ELF-1 (cell line): ENCODE results near the gene ATF7.
A peak's percentile ranks its signal among the peaks of the same experiment; 100 is the strongest.
"Not testable (repeated sequence)": the region's sequence is repeated elsewhere in the genome, so short reads cannot be mapped to it uniquely, and the experiment has no call there.

Experiments used
- DNase-seq: peaks from one replicate; pipeline ENCODE4 v3.0.0-alpha.2; 2016; ENCODE audit warnings: low read depth, low spot score

Gene ATF7

DNA sequence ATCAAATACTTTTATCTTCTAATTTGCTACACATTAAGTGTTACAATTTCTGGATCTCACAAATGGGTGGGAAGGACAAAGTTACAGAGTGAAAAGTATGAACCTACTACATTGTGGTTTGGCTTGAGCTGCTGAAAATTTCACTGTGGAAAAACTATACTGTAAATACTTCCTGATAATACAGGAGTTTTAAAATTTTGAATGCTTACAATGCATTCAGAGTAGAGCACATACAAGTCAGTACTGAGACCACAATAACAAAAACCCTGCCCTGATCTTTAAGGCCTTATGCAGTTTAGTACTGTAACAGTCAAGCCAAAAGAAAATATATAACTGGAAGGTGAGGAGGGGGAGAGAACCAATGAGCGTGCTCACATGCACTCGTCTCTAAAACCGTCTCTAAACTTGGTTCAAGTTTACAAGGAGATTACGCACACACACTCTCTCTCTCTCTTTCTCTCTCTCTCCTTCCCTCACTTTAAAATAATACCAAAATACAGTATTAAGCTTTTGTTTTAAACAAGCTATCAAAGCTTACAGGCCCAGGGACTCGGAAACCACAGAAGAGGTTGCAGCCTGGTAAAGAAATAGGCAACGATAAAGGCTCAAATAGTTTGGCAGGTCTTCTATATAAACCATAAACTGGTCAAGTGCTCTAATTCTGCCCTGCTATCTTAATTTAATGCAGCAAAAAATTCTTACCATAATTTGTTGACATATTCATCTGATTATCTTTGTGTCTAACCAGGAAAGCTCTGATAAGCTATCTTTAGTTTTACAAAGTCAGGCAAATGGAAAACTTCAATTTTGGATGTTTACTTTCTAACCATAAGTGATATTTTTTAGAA lies 58.0 kb downstream of the ATF7 start:
- no peak for DNase-seq

DNA sequence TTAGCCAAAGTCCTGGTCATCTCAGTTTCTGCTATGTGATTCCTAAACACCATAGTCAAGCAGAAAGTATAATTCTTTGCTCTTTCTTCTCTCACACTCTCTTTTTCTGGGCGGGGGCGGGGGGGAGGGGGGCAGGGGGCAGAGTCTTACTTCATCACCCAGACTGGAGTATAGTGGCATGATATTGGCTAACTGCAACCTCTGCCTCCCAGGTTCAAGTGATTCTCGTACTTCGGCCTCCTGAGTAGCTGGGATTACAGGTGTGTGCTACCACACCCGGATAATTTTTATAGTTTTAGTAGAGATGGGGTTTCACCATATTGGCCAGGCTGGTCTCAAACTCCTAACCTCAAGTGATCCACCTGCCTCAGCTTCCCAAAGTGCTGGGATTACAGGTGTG lies 60.8 kb downstream of the ATF7 start:
- not testable (repeated sequence) for DNase-seq

DNA sequence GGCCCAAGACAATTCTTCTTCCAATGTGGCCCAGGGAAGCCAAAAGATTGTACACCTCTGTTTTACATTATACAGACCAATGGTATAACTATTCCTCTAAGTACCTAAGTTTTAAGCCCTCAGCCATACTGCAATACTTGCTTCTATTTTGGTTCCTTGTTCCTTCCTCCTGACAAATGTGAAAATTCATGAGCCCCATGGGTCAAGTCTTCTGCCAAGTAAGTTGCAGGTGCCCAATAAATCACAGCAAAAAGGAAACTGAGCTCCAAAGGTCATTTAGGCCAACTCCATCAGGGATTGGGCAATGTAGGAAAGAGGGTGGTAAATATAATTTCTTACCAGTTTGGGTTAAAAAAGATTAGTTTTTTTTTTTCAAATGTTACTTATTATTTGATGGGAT lies 61.2 kb downstream of the ATF7 start:
- no peak for DNase-seq

DNA sequence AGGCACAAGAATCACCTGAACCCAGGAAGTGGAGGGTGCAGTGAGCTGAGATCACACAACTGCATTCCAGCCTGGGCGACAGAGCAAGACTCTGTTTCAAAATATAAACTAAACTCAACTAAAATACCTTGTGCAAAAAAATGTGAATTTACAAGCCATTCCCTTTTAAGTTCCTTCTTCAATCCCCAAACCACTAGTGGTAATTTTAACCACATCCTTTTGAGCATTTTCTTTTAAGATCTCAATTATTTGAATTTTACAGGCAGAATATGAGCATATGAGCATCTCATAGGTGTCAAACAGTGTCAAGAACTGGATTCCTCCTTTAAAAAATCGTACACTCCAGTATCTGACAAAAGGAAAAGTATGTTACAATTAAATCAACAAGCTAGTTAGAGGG lies 61.9 kb downstream of the ATF7 start:
- no peak for DNase-seq

DNA sequence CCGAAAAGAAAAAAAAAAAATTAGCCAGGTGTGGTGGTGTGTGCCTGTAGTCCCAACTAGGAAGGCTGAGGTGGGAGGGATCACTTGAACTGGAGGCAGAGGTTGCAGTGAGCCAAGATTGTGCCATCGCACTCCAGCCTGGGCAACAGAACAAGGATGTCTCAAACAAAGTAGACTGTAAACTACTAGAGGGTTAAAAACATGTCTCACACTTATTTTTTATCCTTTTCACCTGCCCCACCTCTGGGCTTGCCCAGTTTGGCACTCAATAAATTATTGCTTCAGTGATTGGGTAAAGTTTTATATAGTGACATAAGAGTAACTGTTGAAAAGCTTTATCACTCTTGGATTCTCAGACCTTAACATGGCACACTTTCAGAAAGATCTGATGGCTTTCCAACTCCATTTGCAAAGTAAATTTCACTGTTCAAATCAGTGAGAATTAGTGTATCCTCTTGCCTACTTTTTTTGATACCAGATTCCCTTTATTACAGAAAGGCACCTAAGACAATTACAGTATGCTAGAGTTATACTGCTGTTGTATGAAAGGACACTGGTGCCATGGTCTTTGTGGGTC lies 62.6 kb downstream of the ATF7 start:
- no peak for DNase-seq

DNA sequence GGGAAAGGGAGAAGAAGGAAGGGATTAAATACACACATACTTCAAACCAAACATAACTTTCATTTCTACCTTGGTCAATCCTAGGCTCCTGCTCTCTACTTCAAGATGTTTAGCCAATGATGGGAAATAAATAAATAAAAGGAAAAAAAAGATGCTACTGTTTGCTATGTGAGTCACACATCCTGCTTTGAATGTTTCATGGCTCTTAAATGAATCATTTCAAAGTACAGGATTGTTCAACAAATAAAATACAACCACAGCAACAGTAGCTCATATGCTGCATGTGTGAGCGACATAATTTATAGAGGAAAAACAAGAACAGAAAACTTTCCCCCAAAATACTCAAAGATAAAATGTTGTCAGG lies 64.6 kb downstream of the ATF7 start:
- DNase-seq, result no peak

DNA sequence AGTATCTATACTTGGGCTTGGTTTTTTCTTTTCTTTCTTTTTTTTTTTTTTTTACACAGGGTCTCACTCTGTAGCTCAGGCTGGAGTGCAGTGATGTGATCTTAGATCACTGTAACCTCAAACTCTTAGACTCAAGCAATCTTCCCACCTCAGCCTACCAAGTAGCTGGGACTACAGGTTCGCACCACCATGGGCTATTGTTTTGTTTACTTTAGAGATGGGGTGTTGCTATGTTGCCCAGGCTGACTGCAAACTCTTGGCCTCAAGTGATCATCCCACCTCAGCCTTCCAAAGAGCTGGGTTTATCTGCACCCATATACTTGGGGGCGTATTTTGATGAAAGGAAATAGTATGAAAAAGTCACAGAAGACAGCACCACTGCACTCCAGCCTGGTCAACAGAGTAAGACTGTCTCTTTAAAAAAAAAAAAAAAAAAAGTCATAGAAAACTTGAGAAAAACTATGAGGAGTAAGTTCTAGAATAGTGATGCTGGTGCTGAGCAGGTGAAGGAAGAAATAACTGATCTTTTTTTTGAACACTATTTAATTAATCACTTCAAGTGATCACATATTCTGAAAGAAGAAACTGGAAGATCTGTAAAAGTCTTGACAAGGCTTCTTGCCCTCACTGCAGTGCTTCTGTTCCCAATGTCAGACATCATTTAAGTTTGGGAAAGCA lies 65.1 kb downstream of the ATF7 start:
- DNase-seq, result no peak

DNA sequence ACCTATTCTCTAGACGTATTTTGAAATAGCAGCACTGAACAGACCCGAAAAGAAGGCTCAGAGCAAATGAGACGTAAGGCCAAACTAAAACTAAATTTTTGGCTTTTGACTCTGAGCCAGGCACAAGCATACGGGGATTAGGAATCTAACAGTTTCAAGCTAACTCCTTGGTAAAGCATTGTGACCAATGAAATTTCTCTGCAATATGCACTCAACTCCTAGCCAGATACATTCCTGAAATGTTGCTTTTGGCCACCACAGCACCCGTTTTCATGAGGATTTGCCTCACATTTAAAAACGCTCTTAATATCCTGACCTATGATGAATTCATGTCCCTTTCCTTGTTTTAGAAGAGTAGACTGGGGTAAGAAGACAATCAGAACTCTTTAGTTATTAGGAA lies 65.8 kb downstream of the ATF7 start:
- no peak for DNase-seq

DNA sequence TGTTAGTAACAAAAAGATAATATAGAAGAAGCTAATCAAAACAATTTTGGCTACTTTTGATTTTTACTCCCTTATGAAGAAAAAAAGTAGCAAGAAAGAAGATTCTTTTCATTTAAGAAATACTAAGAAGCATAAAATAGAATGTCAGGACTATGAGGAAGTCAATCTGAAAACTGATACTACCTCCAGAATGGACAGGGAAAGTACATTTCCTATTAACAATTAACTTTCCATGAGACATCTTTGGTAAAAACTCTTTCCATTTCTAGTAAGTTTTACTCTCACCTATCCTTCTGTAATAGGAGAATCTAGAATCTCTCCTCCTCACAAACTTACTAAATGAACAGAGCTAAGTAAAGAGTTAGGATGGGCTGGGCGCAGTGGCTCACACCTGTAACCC lies 67.6 kb downstream of the ATF7 start:
- no peak for DNase-seq

DNA sequence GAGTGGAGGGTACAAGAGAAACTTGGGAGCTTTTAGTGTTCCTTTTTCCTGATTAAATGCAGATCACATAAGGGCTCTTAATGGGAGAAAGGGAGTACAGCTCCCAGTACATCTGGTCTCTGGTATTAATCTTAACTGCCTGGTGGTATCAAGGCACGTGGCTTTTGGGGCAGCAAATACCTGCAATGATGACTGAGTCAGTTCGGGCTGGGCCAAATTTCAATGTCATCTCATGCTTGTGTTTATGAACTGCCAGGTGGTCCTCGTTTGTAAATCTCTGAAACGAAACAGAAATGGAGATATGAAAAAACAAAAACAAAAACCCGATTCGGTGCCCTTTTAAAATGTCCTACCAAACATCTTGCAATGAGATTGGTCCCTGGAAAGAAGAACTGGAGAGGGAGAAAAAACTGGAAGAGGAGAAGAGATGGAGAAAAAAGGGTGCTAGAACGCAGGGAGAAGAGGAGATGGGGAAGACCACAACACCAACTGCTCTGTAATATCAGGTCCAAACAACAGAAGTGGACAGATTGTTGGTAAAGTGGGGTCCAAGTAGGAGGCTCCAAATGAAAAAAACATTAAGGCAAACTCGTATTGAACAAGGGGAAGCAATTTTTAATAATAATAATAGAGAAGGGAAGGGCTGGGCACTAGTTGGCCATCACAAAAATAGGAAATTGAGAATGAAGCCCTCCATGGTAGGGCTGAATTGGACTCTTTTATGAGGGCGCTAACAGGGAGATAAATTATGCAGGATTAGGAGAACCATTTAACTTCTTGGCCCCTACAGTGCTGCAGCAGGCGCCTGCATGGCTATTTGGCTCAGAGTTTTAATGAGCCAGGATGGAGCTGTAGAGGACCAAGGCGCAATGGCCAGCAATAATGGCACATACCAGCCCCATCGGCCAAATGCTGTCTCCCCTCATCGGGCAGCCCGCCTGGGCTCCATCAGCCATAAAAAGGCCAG lies 73.5 kb downstream of the ATF7 start:
- no peak for DNase-seq

DNA sequence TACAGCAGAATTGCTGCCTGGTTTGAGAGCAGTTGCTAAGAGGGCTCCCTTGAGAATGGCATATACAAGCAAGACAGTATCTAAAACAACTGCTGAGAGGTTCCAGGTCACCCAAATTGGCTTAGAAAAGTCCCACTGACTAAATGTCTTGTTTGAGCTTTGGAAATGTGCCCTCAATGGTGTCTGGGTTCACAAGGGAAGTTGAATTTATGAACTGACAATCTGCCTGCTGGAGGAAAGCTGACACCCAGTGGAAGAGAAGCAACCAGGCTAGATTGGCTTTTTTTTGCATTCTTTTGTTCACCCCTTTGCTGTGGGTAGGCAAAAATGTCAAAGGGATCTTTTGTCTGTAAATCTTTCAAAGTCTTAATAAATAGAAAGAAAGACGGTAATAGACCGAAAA lies 74.3 kb downstream of the ATF7 start:
- DNase-seq, result no peak

DNA sequence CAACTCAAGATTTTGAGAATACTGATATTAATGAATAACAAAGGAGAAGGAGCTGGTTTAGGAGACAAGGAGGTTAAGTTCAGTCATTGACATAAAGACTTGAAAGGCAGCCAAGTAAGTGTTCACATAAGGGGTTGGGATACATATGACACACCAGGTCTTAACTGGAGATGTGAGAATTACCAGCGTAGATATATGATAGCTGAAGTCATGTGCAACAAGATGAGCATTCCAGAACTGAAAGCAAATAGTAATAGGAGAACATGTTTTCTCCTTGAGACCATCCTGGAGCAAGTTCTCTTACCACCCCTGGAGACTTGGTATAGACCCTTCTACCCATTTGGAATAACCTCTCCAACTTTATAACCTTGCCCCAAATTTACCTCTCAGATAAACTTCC lies 75.6 kb downstream of the ATF7 start:
- DNase-seq, result no peak

DNA sequence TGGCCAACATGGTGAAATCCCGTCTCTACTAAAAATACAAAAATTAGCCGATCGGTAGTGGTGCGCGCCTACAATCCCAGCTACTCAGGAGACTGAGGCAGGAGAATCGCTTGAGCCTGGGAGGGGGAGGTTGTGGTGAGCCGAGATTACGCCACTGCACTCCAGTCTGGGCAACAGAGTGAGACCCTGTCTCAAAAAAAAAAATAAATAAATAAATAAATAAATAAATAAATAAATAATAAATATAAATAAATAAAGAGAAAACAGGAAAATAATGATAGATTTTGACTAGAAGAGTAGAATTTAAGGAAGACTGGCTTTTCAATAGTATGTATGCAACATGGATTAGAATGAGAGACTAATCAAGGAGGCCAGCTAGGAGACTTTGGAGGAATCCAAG lies 76.1 kb downstream of the ATF7 start:
- not testable (repeated sequence) for DNase-seq

DNA sequence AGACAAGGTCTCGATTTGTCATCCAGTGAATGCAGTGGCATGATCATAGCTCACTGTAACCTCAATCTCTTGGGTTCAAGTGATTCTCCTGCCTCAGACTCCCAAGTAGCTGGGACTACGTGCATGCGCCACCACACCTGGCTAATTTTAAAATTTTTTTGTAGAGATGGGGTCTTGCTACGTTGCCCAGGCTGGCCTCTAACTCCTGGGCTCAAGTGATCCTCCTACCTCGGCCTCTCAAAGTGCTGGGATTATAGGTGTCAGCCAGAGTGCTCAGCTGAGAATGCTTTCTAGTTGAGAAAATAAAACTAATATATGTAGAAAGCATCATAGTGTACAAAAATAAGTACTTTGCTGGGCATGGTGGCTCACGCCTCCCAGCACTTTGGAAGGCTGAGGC lies 77.8 kb downstream of the ATF7 start:
- not testable (repeated sequence) for DNase-seq

DNA sequence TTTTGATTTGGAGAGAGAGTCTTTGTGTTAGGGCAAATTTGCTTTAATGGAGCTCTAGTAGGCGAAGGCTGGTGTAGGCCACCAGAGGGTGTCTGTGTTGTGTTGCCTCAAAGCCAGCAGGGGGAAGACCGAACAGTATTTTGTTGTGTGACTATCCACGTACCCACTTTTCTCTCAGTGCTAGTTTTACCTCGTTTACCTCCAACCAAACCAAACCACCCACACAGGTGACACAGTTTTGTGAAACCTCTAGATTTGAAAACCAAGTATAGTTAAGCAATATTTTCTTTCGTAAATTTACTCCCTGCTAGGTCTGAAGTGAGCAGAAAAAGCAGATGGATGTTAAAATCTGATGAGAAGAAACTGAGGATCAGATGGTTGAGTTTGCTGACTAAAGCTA lies 82.6 kb downstream of the ATF7 start:
- DNase-seq, result peak; percentile 63

DNA sequence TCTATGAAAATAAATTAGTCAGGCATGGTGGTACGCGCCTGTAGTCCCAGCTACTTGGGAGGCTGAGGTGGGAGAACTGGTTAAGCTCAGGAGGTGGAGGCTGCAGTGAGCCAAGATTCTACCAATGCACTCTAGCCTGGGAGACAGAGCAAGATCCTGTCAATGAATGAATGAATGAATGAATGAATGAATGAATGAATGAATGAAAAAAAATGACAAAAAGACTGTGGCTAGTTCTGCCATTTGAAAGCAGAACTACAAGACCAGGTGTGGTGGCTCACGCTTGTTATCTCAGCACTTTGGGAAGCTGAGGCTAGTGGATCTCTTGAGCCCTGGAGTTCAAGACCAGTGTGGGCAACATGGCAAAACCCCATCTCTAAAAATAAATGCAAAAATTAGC lies 86.7 kb downstream of the ATF7 start:
- DNase-seq, result no peak

DNA sequence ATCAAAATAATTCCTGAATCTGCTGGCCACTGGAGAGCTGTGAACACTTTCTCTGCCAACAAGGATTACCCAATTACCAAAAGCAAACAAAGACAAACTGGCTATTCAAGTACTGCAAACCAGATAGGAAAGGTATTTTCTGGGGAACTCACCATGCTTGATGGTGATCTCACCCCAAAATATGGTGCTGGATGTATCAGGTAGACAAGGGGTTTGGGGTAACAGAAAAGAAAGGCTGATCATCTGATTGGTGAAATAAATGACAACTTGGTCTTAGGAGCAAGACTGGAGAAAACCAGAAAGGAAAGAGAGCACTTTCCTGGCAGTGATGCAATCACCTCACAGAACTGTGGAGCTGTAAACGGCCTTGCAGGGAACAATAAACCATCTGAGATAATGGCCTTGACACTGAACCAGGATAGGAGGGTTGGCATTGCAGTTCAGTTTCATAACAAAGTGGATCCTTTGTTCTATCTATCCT lies 87.9 kb downstream of the ATF7 start:
- peak; percentile 4 for DNase-seq

DNA sequence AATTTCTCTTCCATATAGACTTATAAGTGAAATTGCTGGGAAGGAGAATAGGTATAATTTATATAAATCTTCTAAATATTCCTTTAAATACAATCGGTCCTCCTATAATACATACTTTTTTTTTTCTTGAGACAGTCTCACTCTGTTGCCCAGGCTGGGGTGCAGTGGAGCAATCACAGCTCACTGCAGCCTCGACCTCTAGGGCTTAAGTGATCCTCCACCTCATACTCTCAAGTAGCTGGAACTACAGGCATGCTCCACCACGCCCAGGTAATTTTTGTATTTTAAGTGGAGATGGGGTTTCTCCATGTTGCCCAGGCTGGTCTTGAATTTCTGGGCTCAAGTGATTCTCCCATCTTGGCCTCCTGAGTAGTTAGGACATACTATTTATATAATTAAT lies 89.2 kb downstream of the ATF7 start:
- no peak for DNase-seq

DNA sequence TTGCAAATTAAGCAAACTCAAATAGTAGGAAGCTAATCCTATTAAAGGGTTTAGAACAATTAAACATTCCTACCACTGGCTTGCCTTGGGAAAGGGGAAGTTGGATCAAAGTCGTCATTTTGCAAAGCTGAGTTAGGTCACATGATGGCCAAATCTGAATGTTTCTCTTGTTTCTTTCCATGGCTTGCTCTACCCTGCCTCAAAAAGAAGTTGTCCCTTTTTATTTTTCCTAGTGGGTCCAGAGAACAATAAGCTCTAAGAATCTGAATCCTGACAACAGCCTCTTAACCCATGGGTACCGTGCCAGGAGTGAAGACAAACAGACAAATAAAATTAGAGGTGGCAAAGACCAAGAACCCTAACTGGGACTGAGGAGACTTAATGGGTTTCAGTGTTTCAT lies 92.7 kb downstream of the ATF7 start:
- DNase-seq, result no peak

DNA sequence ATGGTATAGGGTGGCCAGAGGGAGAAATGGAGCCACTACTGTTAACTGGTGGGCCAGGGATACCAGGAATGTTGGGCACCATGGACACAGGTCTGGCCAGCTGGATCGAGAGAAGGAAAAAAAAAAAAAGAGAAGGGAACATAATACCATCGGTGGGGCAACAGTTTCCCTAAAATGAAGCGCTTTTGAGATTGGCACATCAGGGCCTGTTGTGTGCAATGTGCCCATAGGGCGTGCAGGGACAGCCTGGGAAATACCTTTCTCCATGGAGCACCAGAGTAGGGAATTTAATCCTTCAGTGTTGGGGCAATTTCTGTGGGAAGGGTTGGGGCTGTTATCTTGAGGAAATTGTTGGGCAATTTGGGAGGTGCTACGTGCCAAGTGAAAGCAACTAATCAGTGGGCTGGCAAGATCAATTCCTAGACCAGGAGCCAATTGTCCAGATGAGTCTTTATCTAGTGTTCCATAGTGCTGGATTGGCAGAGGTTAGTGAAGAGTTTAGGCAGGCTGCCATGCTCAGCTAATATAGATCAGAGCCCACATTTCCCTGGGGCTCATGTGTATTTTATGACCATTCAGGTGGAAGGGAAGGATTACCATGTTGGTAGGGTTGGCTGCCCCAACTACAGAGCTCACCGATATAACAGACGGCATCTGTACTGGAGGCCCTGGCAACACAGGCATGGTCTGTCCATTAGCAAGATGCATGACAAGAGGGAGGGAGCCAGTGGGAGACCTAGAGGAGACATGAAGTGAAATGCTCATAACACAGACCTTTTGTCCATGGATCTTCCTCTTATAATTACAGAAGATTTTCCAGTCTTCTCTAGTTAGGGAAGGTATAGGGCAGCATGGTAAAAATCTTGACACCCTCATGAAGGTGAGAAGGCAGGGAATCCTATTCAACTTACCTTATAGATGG lies 93.4 kb downstream of the ATF7 start:
- no peak for DNase-seq

DNA sequence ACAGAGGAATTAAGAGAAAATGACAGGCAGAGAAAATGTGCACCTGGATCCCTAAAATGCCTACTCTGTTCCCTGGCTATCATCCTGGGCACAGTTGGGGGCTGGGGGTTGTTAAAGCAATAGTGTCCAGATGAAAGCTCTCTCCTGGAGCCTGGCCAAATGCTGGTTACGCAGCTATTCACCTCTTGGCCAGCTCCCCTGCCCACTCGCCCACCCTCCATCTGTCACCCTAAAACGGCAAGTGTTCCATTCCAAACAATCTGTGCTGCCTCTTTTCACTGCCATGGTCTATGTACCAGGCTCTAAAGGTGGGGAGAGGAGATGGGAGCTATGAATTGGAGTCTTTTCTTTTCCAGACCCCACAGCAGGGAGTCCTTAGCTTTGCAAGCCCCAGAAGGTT lies 94.2 kb downstream of the ATF7 start:
- DNase-seq, result no peak
